Choroid plexus epithelial cell (primary cell): ENCODE measurements around the gene TSPEAR.
"Not testable (repeated sequence)": the region's sequence is repeated elsewhere in the genome, so short reads cannot be mapped to it uniquely, and the experiment has no call there.

ENCODE experiments used
- DNase-seq: peaks from one replicate; pipeline ENCODE4 v3.0.0-alpha.2; 2010; ENCODE audit warnings: low read depth
- H3K4me3 ChIP-seq: 2 replicates; pipeline ENCODE4 v1.5.1; 2011; ENCODE audit warnings: low read depth, mild to moderate bottlenecking, control low read depth, low read length, moderate library complexity
- TF ChIP-seq, protein P1 (sequence below): conservative IDR thresholded peaks from 2 replicates; pipeline ENCODE4 v1.5.1; 2011; ENCODE audit warnings: low read depth, mild to moderate bottlenecking, control low read depth, inconsistent platforms, low read length, moderate library complexity

The TSPEAR gene

DNA sequence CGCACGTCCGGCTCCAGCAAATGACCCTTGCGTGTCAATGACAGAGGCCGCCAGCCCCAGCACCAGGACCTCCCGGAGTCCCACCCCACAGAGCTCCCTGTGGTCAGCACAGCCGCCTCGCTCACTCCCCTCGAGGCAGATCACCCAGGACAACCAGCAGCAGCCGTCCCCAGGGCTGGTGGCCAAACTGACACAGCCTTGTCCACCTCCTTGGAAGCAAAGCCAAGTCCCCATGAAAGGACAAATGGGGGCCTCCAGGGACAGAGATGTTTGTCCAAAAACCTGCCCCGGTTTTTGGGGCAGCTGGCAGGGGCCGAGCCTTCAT, 72.1 kb downstream of the TSPEAR start:
- no peak for DNase-seq
- no peak overlapping the region for H3K4me3 ChIP-seq
- TF ChIP-seq, protein P1, sequence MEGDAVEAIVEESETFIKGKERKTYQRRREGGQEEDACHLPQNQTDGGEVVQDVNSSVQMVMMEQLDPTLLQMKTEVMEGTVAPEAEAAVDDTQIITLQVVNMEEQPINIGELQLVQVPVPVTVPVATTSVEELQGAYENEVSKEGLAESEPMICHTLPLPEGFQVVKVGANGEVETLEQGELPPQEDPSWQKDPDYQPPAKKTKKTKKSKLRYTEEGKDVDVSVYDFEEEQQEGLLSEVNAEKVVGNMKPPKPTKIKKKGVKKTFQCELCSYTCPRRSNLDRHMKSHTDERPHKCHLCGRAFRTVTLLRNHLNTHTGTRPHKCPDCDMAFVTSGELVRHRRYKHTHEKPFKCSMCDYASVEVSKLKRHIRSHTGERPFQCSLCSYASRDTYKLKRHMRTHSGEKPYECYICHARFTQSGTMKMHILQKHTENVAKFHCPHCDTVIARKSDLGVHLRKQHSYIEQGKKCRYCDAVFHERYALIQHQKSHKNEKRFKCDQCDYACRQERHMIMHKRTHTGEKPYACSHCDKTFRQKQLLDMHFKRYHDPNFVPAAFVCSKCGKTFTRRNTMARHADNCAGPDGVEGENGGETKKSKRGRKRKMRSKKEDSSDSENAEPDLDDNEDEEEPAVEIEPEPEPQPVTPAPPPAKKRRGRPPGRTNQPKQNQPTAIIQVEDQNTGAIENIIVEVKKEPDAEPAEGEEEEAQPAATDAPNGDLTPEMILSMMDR = no peak

DNA sequence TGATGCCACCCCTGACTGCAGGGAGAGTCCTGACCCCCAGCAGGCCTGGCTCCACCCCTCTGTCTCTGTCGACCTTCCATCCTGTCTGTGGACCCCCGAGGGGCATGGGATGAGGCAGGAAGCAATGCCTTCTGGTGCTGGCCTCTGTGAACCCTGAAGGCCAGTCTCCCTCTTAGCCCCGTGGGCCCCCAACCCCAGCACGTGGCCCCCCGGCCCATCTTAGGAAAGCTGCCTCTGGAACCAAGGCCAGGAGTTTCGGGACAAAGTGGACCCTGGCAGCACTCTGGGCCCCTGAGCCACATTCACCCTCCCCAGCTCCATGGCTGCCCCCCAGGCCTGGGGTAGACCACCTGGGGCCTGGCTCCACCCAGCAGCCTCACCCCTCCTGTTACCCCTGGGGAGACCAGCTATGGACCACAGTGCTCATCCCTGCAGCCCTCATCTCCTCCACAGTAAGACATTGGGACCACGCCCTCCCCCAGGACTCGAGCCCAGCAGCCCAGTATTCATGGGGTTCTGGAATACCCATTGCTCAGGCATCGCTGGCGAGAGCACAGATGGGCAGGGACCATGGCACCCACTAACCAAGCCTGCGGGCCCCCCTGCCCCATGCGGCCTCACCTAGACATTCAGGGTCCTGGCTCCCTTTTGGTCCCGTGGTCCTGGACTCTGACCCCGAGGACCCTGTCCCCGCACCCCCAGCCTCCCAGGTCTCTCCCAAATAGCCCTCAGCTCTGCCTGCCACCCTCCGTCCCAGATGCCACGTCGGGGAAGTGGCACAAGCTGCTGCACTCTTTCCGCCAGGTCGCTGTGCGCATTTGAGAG, 72.7 kb downstream of the TSPEAR start:
- not testable (repeated sequence) for DNase-seq, H3K4me3 ChIP-seq

DNA sequence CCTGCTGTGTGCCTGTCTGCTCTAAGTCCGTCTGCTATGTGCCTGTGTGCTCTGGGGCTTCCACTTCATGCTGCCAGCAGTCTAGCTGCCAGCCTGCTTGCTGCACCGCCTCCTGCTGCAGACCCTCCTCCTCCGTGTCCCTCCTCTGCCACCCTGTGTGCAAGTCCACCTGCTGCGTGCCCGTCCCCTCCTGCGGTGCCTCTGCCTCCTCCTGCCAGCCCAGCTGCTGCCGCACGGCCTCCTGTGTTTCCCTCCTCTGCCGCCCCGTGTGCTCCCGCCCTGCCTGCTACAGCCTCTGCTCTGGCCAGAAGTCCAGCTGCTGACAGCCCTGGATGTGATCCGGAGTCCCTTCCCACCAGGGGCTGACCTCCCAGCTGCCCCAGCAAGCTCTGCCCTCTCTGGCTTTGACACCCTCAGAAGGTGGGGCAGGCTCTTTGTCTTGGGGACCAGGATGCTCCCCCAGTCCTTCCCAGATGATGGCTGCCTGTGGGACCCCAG, 73.5 kb downstream of the TSPEAR start:
- not testable (repeated sequence) for H3K4me3 ChIP-seq, DNase-seq

DNA sequence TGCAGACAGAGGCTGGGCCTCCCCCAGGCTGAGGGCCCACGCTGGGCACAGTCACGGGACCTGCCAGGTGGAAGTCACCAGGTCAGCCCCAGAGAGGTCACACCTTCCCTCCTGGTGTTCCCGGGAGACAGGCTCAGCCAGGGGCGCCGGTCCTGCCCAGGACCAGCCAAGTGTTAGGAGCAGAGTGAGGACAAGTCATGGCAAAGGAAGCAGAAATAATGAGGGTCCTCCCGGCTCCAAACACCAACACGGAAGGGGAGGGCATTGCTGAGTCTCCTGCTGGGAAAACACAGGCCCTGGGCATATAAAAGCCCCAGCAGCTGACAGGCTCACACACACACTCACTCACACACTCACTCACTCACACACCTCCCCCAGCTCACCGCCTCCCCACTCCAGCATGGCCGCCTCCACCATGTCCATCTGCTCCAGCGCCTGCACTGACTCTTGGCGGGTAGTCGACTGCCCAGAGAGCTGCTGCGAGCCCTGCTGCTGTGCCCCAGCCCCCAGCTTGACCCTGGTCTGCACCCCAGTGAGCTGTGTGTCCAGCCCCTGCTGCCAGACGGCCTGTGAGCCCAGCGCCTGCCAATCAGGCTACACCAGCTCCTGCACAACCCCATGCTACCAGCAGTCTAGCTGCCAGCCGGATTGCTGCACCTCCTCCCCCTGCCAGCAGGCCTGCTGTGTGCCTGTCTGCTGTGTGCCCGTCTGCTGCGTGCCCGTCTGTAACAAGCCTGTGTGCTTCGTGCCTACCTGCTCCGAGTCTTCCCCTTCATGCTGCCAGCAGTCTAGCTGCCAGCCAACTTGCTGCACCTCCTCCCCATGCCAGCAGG, 74.1 kb downstream of the TSPEAR start, which contains the start of gene KRTAP10-10:
Gene KRTAP10-10 (plus strand): TSS at position 339 of the 833 bp plus-strand sequence. CDS start 62 bp downstream, at position 401.
- no peak for DNase-seq
- TF ChIP-seq, protein P1 = no peak
- no peak within 1 kb of the TSS for H3K4me3 ChIP-seq

DNA sequence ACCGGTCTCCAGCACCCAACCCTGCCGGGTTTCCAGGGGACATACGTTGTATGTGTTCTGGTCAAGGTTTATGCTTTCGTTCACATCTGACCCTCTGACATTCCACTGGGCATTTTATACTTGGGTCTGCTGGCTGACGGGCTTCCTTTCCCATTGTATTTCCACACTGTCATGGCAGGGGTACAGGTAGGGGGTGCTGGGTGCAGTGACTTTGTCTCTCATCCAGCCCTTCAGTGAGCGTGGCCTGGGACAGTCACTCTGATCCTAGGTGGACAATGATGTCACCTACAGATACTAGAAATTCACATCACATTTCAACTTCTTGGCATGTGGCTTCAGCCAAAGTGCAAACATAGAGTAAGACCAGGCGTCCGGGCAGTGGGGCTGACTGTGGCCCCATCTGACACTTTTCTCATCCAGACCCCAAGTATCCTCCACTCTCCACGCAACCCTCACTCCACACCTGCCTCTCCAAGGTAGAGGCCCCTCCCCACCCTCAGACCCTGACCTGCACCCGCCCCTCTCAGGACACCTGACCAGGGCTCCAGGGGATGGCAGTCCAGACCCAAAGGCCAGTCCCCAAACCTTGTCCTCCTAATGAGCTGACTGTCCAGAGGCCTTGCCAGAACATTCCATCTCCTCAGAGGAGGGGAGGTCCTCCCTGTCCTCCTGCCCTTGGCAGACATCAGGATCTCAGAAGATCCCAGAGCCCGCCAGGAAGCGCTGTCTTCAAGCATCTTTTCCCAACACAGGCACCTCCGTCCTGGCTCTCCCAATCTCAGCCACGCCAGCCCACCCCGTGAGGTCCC, 75.0 kb downstream of the TSPEAR start:
- H3K4me3 ChIP-seq = no peak overlapping the region
- TF ChIP-seq, protein P1 = no peak
- no peak for DNase-seq

DNA sequence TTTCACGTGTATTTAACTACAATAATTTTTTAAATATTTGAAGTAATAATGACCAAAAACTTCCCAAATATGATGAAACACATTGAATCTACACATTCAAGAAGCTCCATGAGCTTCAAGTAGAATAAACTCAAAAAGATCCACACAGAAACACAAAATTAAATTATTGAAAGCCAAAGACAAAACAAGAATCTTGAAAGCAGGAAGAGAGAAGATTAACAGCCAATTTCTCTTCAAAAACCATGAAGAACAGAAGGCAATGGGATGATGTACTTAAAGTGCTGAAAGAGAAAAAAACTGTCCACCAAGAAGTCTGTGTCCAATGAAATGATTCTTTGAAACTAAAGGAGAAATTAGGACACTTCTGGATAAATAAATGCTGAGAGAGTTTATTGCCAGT, 79.3 kb downstream of the TSPEAR start:
- H3K4me3 ChIP-seq = no peak overlapping the region
- TF ChIP-seq, protein P1 = no peak
- DNase-seq = no peak

DNA sequence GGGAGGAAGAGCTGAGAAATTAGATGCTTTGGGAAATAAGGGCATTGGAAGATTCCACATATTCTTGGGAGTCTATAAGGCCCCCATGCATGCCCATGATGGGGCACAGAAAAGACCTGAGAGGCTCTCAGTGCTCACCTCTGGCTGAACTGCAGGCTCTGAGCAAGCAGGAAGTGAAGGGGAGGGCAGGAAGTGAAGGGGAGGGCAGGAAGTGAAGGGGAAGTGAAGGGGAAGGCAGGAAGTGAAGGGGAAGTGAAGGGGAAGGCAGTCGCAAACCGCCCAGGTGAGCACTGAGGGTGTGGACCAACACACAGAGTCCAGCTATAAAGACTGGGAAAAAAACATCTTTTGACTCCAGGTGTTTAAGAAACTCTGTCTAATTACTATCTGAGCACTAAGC, 80.9 kb downstream of the TSPEAR start:
- DNase-seq = no peak

More for the DNA sequence above, 80.9 kb downstream of the TSPEAR start:
- H3K4me3 ChIP-seq = no peak overlapping the region
- TF ChIP-seq, protein P1 = no peak
